IMR-90 (cell line): ENCODE results near the gene TRIO. TPM values are rescaled to one million over a fixed set of nuclear protein-coding genes. Genes with fewer than 3 reads are reported as not detected.

Source experiments
- ATAC-seq: fragments of 200-7000 bp; cut with Tn5 transposase; 2 replicates; pipeline ENCODE4 v1.9.1; 2020; ENCODE audit warnings: low read depth, mild to moderate bottlenecking, moderate library complexity
- BruUV-seq: library from RNA; stranded (reverse); fragments of 400-500 nt; replicated peaks from 2 replicates; lab custom pipeline; 2021; lab: Mats Ljungman, UMichigan
- CTCF ChIA-PET: fragments of 300-600 bp; formaldehyde crosslinking; extraction: SDS; loops from one replicate; lab custom pipeline; 2021; ENCODE audit warnings: antibody characterized with exemption; lab: Yijun Ruan, JAX
- POLR2A ChIA-PET: fragments of 300-600 bp; sonication (Branson Sonifier 250); formaldehyde crosslinking; loops from one replicate; lab custom pipeline; 2022; ENCODE audit warnings: antibody characterized with exemption; ENCODE audit not compliant: unreplicated experiment; lab: Charles Lee
- DNase-seq: peaks from one replicate; pipeline ENCODE4 v3.0.0; 2013
- H2AFZ ChIP-seq: replicated peaks from 2 replicates; pipeline ENCODE3; 2013; ENCODE audit warnings: low read length, mild to moderate bottlenecking; ENCODE audit not compliant: poor library complexity
- H2AK5ac ChIP-seq: 2 replicates; pipeline ENCODE4 v1.6.1; 2013; ENCODE audit warnings: low read depth, low read length, inconsistent platforms
- H2AK9ac ChIP-seq: replicated peaks from 2 replicates; pipeline ENCODE3; 2013; ENCODE audit warnings: mild to moderate bottlenecking, low read depth, low read length, moderate library complexity; ENCODE audit not compliant: poor library complexity
- H2BK120ac ChIP-seq: 2 replicates; pipeline ENCODE4 v1.6.1; 2013; ENCODE audit warnings: low read depth, low read length, inconsistent platforms
- H2BK15ac ChIP-seq: 3 replicates; pipeline ENCODE4 v1.6.1; 2013; ENCODE audit warnings: low read depth, low read length, inconsistent platforms
- H2BK20ac ChIP-seq: 2 replicates; pipeline ENCODE4 v1.6.1; 2013; ENCODE audit warnings: low read depth, mild to moderate bottlenecking, inconsistent platforms, low read length, moderate library complexity
- H2BK5ac ChIP-seq: 2 replicates; pipeline ENCODE4 v1.6.1; 2013; ENCODE audit warnings: mild to moderate bottlenecking, low read depth, low read length, inconsistent platforms; ENCODE audit not compliant: poor library complexity, severe bottlenecking
- H3K14ac ChIP-seq: replicated peaks from 2 replicates; pipeline ENCODE4 v1.6.1; 2013; ENCODE audit warnings: low read depth, low read length, inconsistent platforms
- H3K18ac ChIP-seq: 2 replicates; pipeline ENCODE4 v1.6.1; 2013; ENCODE audit warnings: low read depth, low read length, control low read depth
- H3K23ac ChIP-seq: 2 replicates; pipeline ENCODE4 v1.6.1; 2013; ENCODE audit warnings: low read depth, low read length, inconsistent platforms
- H3K27ac ChIP-seq: 2 replicates; pipeline ENCODE4 v1.5.1; 2013; ENCODE audit warnings: mild to moderate bottlenecking, control low read depth, low read length; ENCODE audit not compliant: insufficient read depth
- H3K27me3 ChIP-seq: 2 replicates; pipeline ENCODE4 v1.6.1; 2013; ENCODE audit warnings: low read length; ENCODE audit not compliant: control insufficient read depth, insufficient read depth
- H3K36me3 ChIP-seq: 2 replicates; pipeline ENCODE4 v1.6.1; 2013; ENCODE audit warnings: low read length, mixed read lengths; ENCODE audit not compliant: control insufficient read depth, insufficient read depth
- H3K4ac ChIP-seq: 2 replicates; pipeline ENCODE4 v1.6.1; 2013; ENCODE audit warnings: low read depth, low read length, inconsistent platforms
- H3K4me1 ChIP-seq: 2 replicates; pipeline ENCODE4 v1.6.1; 2013; ENCODE audit warnings: low read length, mixed read lengths; ENCODE audit not compliant: control insufficient read depth, insufficient read depth
- H3K4me2 ChIP-seq: 2 replicates; pipeline ENCODE4 v1.6.1; 2013; ENCODE audit warnings: low read depth, mild to moderate bottlenecking, control low read depth, low read length, moderate library complexity
- H3K4me3 ChIP-seq: 2 replicates; pipeline ENCODE4 v1.5.1; 2013; ENCODE audit warnings: low read depth, mild to moderate bottlenecking, control low read depth, low read length, moderate library complexity; ENCODE audit not compliant: insufficient read depth
- H3K56ac ChIP-seq: 2 replicates; pipeline ENCODE4 v1.6.1; 2013; ENCODE audit warnings: low read length, inconsistent platforms; ENCODE audit not compliant: insufficient read depth; ENCODE audit errors: extremely low read depth
- H3K79me1 ChIP-seq, 2 experiments: 2 replicates each; pipeline ENCODE4 v1.6.1; 2013; ENCODE audit warnings: low read length in 2 of 2, inconsistent platforms in 1 of 2, low read depth in 1 of 2
- H3K9ac ChIP-seq: 2 replicates; pipeline ENCODE4 v1.6.1; 2013; ENCODE audit warnings: low read depth, low read length, control low read depth
- H3K9me1 ChIP-seq: 2 replicates; pipeline ENCODE4 v1.6.1; 2013; ENCODE audit warnings: low read length, inconsistent platforms; ENCODE audit not compliant: insufficient read depth
- H3K9me3 ChIP-seq: 2 replicates; pipeline ENCODE4 v1.6.1; 2013; ENCODE audit warnings: low read length; ENCODE audit not compliant: control insufficient read depth, insufficient read depth
- H4K20me1 ChIP-seq: 2 replicates; pipeline ENCODE4 v1.6.1; 2013; ENCODE audit warnings: low read length, inconsistent platforms; ENCODE audit not compliant: insufficient read depth
- H4K5ac ChIP-seq: 2 replicates; pipeline ENCODE4 v1.6.1; 2013; ENCODE audit warnings: mild to moderate bottlenecking, low read depth, low read length, control low read depth
- H4K8ac ChIP-seq, 2 experiments: 2 replicates each; pipeline ENCODE4 v1.6.1; 2013; ENCODE audit warnings: low read depth in 2 of 2, low read length in 2 of 2, control low read depth in 1 of 2, inconsistent platforms in 1 of 2
- H4K91ac ChIP-seq: 2 replicates; pipeline ENCODE4 v1.6.1; 2013; ENCODE audit warnings: low read depth, low read length, inconsistent platforms; ENCODE audit not compliant: insufficient read depth
- FOS ChIP-seq: fragments of 150-350 bp; IDR thresholded peaks from 2 replicates; pipeline ENCODE4 v1.6.1; 2016; ENCODE audit warnings: low read depth, low read length
- MAZ ChIP-seq: IDR thresholded peaks from 2 replicates; pipeline ENCODE4 v1.6.1; 2012; ENCODE audit warnings: low read depth, mild to moderate bottlenecking, low read length, improper control_type of control experiment, moderate library complexity, borderline replicate concordance
- RFX5 ChIP-seq: IDR thresholded peaks from 2 replicates; pipeline ENCODE4 v1.8.0; 2012; ENCODE audit warnings: low read depth, mild to moderate bottlenecking, low read length, moderate library complexity
- WGBS, 2 experiments: methylation state at CpG; one replicate each; pipeline versions ENCODE4 v1.1.5 to v1.1.7; 2013; ENCODE audit warnings: missing lambda C conversion rate in 2 of 2; ENCODE audit not compliant: insufficient read length in 1 of 2; ENCODE audit errors: extremely low coverage in 2 of 2; 5-methylcytosine and 5-hydroxymethylcytosine counted together
- dilution Hi-C: fragments of 300-500 bp; cut with HindIII; formaldehyde crosslinking; loops from one replicate; pipeline ENCODE4 v1.14.3; 2018; ENCODE audit warnings: low sequenced_read_pairs; ENCODE audit not compliant: unreplicated experiment
- in situ Hi-C: fragments of 300-500 bp; cut with MboI; formaldehyde crosslinking; loops from 3 replicates; pipeline ENCODE4 v1.14.3; 2019; ENCODE audit warnings: low sequenced_read_pairs, inconsistent platforms, mixed read lengths
- intact Hi-C: fragments of 100-400 bp; cut with micrococcal nuclease; formaldehyde crosslinking; loops from 2 replicates; pipeline ENCODE4 v1.10.0; 2022
- polyA plus RNA-seq, 3 experiments: library from polyadenylated mRNA; depleted of rRNA; stranded (reverse); fragments of >200 nt; gene quantifications; 2 replicates each; pipeline ENCODE4 v1.2.3, GENCODE V29; 2012; ENCODE audit warnings: low replicate concordance in 1 of 3
- total RNA-seq: library from RNA; depleted of rRNA; stranded (reverse); fragments of >200 nt; gene quantifications from 2 replicates; pipeline ENCODE4 v1.2.3, GENCODE V29; 2012
- TF ChIP-seq, protein P1 (sequence below): fragments of 150-350 bp; IDR thresholded peaks from 2 replicates; pipeline ENCODE4 v1.6.1; 2017; ENCODE audit warnings: mild to moderate bottlenecking, antibody characterized with exemption, low read length, low read depth

TRIO gene
- total and polyA plus RNA-seq, 2 of the 4 experiments (the other 2 are of a cell fraction), result 206 to 522 TPM

DNA sequence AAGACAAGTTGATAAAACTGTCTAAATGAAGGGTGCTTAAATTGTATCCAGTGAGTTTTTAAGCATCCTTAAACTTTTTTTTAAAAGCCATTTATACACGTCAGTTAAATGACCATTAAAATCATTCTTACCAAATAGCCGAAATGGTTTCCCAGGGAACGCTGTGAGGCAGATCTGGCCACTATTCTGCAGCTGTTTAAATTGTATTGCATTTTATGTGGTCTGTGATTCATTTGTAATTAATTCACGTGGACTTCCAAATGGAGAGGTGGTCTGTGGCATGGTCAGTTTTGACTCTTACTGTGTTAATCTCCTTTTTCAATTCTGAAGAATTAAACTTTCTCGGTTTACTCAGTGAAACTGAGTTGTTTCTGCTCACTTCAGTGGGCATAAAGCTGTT, 324.7 kb downstream of the TRIO start:
- H3K23ac ChIP-seq, result peak overlapping the region; percentile 50; the same call in 1 of the 2 replicates
- no peaks in the 10 kb centered on the region for H3K9me3 ChIP-seq
- H2BK20ac ChIP-seq, result no peak overlapping the region
- no peak overlapping the region for H3K4me3 ChIP-seq
- in situ Hi-C loops, result no loop called here
- peak overlapping the region; percentile 29 for H2BK5ac ChIP-seq
- H3K56ac ChIP-seq, result no peak overlapping the region
- H3K18ac ChIP-seq, result no peak overlapping the region
- ATAC-seq, result no peak
- H4K20me1 ChIP-seq, result peaks cover 85% of the 10 kb centered on the region
- no peak overlapping the region; a peak in 1 of 4 replicates for H4K8ac ChIP-seq
- no peak overlapping the region for H3K9ac ChIP-seq
- H3K4me2 ChIP-seq, result no peak overlapping the region
- H3K14ac ChIP-seq, result 0 out of 2 replicates have a peak overlapping the region, but pooled peaks have one; percentile 8
- no peak overlapping the region for H3K4ac ChIP-seq
- dilution Hi-C loops, result no loop called here
- no peak overlapping the region for H2BK15ac ChIP-seq
- TF ChIP-seq MAZ (no peak), FOS (no peak), RFX5 (no peak)
- TF ChIP-seq, protein P1, sequence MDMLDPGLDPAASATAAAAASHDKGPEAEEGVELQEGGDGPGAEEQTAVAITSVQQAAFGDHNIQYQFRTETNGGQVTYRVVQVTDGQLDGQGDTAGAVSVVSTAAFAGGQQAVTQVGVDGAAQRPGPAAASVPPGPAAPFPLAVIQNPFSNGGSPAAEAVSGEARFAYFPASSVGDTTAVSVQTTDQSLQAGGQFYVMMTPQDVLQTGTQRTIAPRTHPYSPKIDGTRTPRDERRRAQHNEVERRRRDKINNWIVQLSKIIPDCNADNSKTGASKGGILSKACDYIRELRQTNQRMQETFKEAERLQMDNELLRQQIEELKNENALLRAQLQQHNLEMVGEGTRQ, result no peak
- H2AK5ac ChIP-seq, result no peak overlapping the region
- BruUV-seq, result no TSS peak
- peaks cover 60% of the 10 kb centered on the region for H3K36me3 ChIP-seq
- no peak overlapping the region for H2AFZ ChIP-seq
- no peaks in the 10 kb centered on the region for H3K27me3 ChIP-seq
- 90% methylated on average over 2 of the region's 5 CpGs; no CpG with 5 or more reads in 1 of the 2 experiments for WGBS, 2 experiments
- H3K27ac ChIP-seq, result no peak overlapping the region
- H3K4me1 ChIP-seq, result peaks cover 30% of the 10 kb centered on the region
- POLR2A ChIA-PET, result interaction anchor here (0.5 kb wide), 1 partner anchor 165 kb away, joined by 6 read pairs; no protein-coding TSS in a partner anchor
- no peak for DNase-seq
- no peak overlapping the region for H2BK120ac ChIP-seq
- H4K5ac ChIP-seq, result no peak overlapping the region; the same call in 1 of the 2 replicates
- H4K91ac ChIP-seq, result no peak overlapping the region
- H3K79me1 ChIP-seq, result peaks cover 53 to 86% of the 10 kb centered on the region in 2 experiments
- peaks cover 43% of the 10 kb centered on the region for H3K9me1 ChIP-seq
- CTCF ChIA-PET, result interaction anchor here (1.1 kb wide), 1 partner anchor 11 kb away, joined by 3 read pairs; no protein-coding TSS in a partner anchor
- intact Hi-C loops, result no loop called here
- no peak overlapping the region for H2AK9ac ChIP-seq
